Sigmoid colon (tissue), 7 donors: Measurements from ENCODE around the gene NFATC1. TPM values are rescaled to one million over a fixed set of nuclear protein-coding genes. Genes with fewer than 3 reads are reported as not detected.

Experiments used
- DNase-seq: peaks from one replicate; pipeline ENCODE4 v3.0.0-alpha.2; 2019
- H3K27ac ChIP-seq, 4 donors: fragments of 200-600 bp; sonication (generic); one replicate each; pipeline ENCODE4 v1.5.1; 2016 to 2019; ENCODE audit warnings: mild to moderate bottlenecking in 1 of 4
- H3K27me3 ChIP-seq, 3 donors: fragments of 200-600 bp; sonication (generic); one replicate each; pipeline ENCODE4 v1.5.1; 2019; ENCODE audit warnings: mild to moderate bottlenecking in 1 of 3
- H3K36me3 ChIP-seq, 4 donors: fragments of 200-600 bp; sonication (generic); one replicate each; pipeline ENCODE4 v1.5.1; 2016 to 2019
- H3K4me1 ChIP-seq, 4 donors: fragments of 200-600 bp; sonication (generic); one replicate each; pipeline ENCODE4 v1.5.1; 2017 to 2019
- H3K4me3 ChIP-seq, 4 donors: fragments of 200-600 bp; sonication (generic); one replicate each; pipeline ENCODE4 v1.5.1; 2017 to 2019; ENCODE audit warnings: mild to moderate bottlenecking in 2 of 4, moderate library complexity in 1 of 4
- H3K9me3 ChIP-seq, 4 donors: fragments of 200-600 bp in 3 of 4; sonication (generic) in 3 of 4; one replicate each; pipeline versions ENCODE4 v1.5.1 to v1.6.1; 2013 to 2019
- CTCF ChIP-seq, 4 experiments: fragments of 450-650 bp in 3 of 4; fragments of 200-600 bp in 1 of 4; IDR thresholded peaks; one replicate each; pipeline ENCODE4 v1.5.1; 2016 to 2019; ENCODE audit warnings: antibody characterized with exemption in 4 of 4, mild to moderate bottlenecking in 3 of 4, moderate library complexity in 2 of 4
- EP300 ChIP-seq, 4 donors: sonication (generic); formaldehyde crosslinking; IDR thresholded peaks; one replicate each; pipeline ENCODE4 v1.6.1; 2017; ENCODE audit warnings: antibody characterized with exemption in 4 of 4
- POLR2A ChIP-seq, 2 donors: fragments of 450-650 bp; IDR thresholded peaks; one replicate each; pipeline ENCODE4 v1.6.1; 2016; ENCODE audit warnings: antibody characterized with exemption in 2 of 2, mild to moderate bottlenecking in 2 of 2, moderate library complexity in 2 of 2
- POLR2AphosphoS5 ChIP-seq, 4 donors: sonication (generic); formaldehyde crosslinking; IDR thresholded peaks; one replicate each; pipeline ENCODE4 v1.6.1; 2017; ENCODE audit warnings: antibody characterized with exemption in 4 of 4
- WGBS, 2 donors: extraction: QIAGEN DNeasy Blood & Tissue Kit; methylation state at CpG; one replicate each; pipeline ENCODE4 v1.1.7; 2013; 5-methylcytosine and 5-hydroxymethylcytosine counted together
- intact Hi-C: fragments of 100-400 bp; cut with DNase I; formaldehyde crosslinking; loops from one replicate; pipeline ENCODE4 v1.15.1; 2023
- polyA plus RNA-seq, 3 donors: library from polyadenylated mRNA; stranded (reverse); fragments of 200-250 nt; gene quantifications; one replicate each; pipeline ENCODE4 v1.2.3, GENCODE V29; 2013
- total RNA-seq, 4 donors: library from RNA; depleted of rRNA; stranded (reverse); fragments of >200 nt; gene quantifications; one replicate each; pipeline ENCODE4 v1.1.0, GENCODE V29; 2016
- donor health status: healthy with polysubstance abuse.
- donor health status: Bipolar disorder and iron deficiency.
- donor health status: healthy.

NFATC1 gene
- total and polyA plus RNA-seq, 7 donors: 1.6 to 13.8 (median 10.7) TPM

DNA sequence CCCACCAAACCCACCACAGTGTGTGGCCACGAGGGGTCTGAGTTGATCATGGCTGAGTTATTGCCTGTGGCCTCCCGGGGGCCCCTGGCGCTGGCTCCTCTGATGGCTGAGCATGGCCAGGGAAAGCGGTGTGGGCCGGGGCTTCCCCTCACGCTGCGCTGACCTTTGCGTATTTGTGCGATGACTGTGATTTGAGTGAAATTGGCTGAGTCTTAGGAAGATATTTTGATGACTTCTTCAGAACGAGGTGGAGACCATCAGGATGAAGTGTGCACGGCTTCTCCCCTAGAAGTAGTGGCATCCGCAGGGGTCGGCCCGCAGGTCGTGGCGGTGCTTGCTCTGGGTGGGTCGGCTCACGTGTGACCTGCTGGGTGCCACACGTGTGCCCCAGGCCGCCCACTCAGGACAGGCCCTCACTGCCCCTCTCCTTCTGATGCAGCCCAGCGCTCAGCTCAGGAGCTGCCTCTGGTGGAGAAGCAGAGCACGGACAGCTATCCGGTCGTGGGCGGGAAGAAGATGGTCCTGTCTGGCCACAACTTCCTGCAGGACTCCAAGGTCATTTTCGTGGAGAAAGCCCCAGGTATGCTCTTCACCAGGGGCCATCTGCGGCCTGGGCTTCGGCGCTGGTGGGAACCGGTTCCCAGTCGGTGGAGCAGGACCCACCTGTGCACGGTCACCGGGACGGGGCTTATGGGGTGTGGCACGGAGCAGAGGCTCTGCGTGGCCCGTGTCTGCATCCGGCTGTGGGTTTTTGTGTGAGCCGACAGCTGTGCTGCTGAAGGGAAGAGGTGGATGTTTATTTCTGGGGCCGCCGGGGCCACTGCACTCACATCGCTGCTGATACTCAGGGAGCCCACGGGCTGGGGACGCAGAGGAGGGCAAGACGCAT, 55.8 kb downstream of the NFATC1 start:
- intact Hi-C loops: no loop called here
- DNase-seq: no peak
- Histone ChIP-seq H3K36me3 (peaks cover 15 to 63% (median 16%) of the 10 kb centered on the region in 4 donors), H3K4me3 (no peak overlapping the region), H3K27ac (no peak overlapping the region), H3K9me3 (no peaks in the 10 kb centered on the region), H3K4me1 (peaks cover 0 to 13% (median 10%) of the 10 kb centered on the region in 4 donors), H3K27me3 (no peaks in the 10 kb centered on the region)
- WGBS, 2 donors: 91% methylated on average over 45 of the region's 45 CpGs
- TF ChIP-seq POLR2AphosphoS5 (IDR thresholded peaks at IDR 0.05): no peak
- no peak for TF ChIP-seq POLR2A (IDR thresholded peaks at IDR 0.05)
- TF ChIP-seq CTCF (IDR thresholded peaks at IDR 0.05): no peak
- TF ChIP-seq EP300 (IDR thresholded peaks at IDR 0.05): no peak

DNA sequence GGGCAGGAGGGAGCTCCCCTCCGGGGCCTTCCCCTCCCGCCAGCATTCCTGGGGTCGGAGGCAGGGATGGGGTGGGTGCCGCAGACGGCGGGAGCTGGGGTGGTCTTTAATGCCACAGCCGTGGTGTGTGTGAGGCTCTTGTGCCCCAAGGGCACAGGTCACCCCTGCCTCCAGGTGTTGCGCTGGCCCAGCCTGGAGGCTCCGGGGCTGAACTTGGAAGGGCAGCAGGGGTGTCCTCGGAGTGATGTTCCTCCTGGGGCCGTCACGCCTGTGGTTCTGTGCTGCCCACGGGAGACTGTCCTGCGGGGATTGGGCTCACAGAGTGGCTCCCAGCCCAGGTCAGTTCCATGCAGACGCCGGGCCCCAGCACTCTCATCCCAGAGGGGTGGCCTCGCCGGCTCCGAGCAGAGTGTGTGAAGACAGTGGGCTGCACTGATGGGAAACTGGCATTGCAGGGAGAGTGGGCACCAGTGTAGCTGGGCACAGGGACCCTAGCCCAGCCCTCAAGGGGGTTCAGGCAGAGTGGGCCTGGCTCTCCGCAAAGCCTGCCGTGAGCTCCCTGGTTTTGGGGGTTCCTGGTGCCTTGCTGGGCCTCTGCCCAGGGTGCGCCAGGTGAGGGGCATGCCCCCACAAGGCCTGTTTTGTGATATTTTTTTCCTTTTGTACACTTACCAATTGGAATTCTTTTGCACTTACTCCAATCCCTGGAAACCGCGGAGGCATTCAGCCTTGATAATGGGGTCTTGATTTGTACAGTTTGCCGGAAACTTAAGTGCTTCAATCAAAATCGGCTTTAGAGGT, 56.7 kb downstream of the NFATC1 start:
- Histone ChIP-seq H3K9me3 (no peaks in the 10 kb centered on the region), H3K27ac (no peak overlapping the region), H3K4me1 (peaks cover 0 to 13% (median 10%) of the 10 kb centered on the region in 4 donors), H3K36me3 (peaks cover 15 to 71% (median 16%) of the 10 kb centered on the region in 4 donors), H3K27me3 (no peaks in the 10 kb centered on the region), H3K4me3 (no peak overlapping the region)
- 93 to 94% methylated on average over 26 of the region's 26 CpGs for WGBS, 2 donors
- no peak for TF ChIP-seq CTCF (IDR thresholded peaks at IDR 0.05)
- no peak for TF ChIP-seq POLR2AphosphoS5 (IDR thresholded peaks at IDR 0.05)
- TF ChIP-seq POLR2A (IDR thresholded peaks at IDR 0.05): no peak
- no peak for TF ChIP-seq EP300 (IDR thresholded peaks at IDR 0.05)
- intact Hi-C loops: no loop called here
- no peak for DNase-seq

GRCh38 chr18:79452991-79453645, 57.4 kb downstream of the NFATC1 start:
- peaks cover 15 to 71% (median 16%) of the 10 kb centered on the region in 4 donors for H3K36me3 ChIP-seq
- WGBS, 2 donors: 90 to 92% methylated on average over 19 of the region's 19 CpGs

More at GRCh38 chr18:79452991-79453645, 57.4 kb downstream of the NFATC1 start:
- H3K4me1 ChIP-seq: peaks cover 0 to 17% (median 13%) of the 10 kb centered on the region in 4 donors
- H3K4me3 ChIP-seq: no peak overlapping the region
- intact Hi-C loops: no loop called here
- no peaks in the 10 kb centered on the region for H3K27me3 ChIP-seq
- no peaks in the 10 kb centered on the region for H3K9me3 ChIP-seq
- H3K27ac ChIP-seq: peak overlapping the region; percentile 0 to 46 (median 36)
- no peak for DNase-seq
- TF ChIP-seq EP300 (IDR thresholded peaks at IDR 0.05) (no peak), CTCF (IDR thresholded peaks at IDR 0.05) (no peak), POLR2A (IDR thresholded peaks at IDR 0.05) (no peak), POLR2AphosphoS5 (IDR thresholded peaks at IDR 0.05) (no peak)
